Stimulated activated CD8-positive, alpha-beta memory T cell treated with anti-CD3 and anti-CD28 coated beads, Interleukin-7, amount 100 ng/mL, for 24 hours (primary cell): ENCODE measurements around the gene ULK4.

Experiments
- DNase-seq: peaks from one replicate; pipeline ENCODE4 v3.0.0-alpha.2; 2020; ENCODE audit warnings: low read depth

Gene ULK4

GRCh38 chr3:41222012-41222411, 739.9 kb downstream of the ULK4 start:
- DNase-seq: no peak

DNA sequence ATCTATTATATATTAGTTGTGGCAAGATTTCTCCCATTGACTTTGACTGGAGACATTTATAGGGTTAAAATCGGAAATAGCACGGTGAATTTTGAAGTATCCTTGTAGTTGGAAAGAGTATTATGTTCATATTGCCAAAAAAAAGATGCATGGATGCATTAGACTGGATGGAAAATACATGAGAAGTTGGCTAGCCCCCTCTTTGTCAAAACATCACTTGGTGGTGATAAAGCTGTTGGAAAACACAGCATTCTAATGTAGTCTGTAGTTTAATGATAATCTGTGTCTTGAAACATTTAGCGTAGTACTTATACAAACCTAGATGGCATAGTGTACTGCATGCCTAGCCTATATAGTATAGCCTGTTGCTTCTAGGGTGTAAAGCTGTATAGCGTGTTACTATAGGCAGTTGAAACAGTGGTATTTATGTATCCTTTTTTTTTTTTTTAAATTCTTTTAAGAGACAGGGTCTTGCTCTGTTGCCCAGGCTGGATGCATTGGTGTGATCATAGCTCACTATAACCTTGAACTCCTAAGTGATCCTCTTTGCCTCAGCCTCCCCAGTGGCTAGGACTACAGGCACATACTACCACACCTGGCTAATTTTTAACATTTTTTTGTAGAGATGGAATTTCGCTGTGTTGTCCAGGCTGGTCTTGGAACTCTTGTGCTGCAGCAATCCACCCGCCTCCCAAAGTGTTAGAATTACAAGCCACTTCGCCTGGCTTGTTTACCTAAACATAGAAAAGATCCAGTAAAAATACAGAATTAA, 740.8 kb downstream of the ULK4 start:
- DNase-seq: no peak

DNA sequence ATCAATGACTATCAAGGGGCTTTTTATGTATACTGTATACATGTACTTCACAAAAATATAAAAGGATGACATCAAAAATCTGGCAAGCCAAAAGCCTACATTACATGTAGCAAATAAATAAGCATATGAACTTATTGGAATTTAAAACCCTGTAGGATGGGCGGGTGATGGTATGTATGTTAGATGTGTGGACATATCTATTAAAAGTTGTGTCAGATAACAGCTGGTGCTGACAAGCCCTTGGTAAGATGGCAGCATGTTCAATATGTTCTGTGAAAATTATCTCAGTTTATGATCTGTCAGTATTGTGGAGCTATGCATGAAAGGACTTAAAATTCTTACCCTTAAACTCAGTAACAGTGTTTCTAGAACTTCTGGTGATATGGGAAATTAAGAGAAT, 742.5 kb downstream of the ULK4 start:
- DNase-seq: no peak

- DNase-seq: no peak
Measured at GRCh38 chr3:41216993-41217392, 744.9 kb downstream of the ULK4 start.

- no peak for DNase-seq
Measured at GRCh38 chr3:41216422-41216821, 745.5 kb downstream of the ULK4 start.

DNA sequence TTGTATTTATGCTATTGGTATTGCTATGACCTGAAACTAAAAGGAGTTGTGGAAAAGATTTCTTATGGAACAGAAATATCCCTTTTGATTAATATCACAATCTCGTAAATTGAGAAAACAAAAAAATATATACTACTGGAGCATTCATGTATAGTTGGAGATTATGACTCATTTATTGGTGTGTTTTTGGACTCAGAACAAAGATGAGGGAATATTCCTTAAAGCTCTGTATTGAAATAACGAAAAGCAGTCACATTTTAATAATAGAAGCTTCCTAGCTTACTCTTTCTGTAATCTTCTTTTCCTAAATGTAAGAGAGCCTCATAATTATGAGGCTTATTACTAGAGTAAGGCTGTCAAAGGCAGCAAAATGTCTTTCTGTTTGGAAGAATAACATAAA, 748.3 kb downstream of the ULK4 start:
- DNase-seq: no peak

- no peak for DNase-seq
Measured at GRCh38 chr3:41212088-41212487, 749.8 kb downstream of the ULK4 start.

DNA sequence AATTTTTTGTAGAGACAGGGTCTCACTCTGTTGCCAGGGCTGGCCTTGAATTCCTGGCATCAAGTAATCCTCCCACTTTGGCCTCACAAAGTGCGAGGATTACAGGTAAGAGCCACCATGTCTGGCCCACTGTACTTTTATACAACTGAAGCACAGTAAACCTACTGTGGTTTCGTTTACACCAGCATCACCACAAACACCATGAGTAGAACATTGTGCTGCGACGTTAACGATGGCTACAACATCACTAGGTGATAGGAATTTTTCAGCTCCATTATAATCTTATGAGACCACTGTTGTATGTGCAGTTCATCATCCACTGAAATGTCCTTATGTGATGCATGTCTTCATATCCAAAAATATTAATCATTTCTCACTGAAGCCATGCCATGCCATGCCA, 750.9 kb downstream of the ULK4 start:
- no peak for DNase-seq

DNA sequence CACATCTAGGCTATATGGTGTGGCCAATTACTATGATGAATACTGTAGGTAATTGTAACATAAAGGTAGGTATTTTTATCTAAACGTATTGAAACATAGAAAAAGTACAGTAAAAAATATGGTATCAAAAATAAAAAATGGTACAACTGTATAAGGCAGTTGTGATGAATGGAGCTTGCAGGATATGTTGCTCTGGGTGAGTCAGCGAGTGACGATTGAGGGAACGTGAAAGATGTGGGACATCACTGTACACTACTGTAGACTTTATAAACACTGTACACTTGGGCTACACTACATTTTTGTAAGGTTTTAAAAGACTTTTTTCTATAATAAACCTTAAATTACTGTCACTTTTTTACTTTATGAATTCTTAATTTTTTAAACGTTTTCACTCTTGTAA, 752.3 kb downstream of the ULK4 start:
- no peak for DNase-seq

- no peak for DNase-seq
Measured at GRCh38 chr3:41208507-41209220, 753.2 kb downstream of the ULK4 start.

GRCh38 chr3:41207355-41207754, 754.5 kb downstream of the ULK4 start:
- no peak for DNase-seq

GRCh38 chr3:41205591-41205990, 756.3 kb downstream of the ULK4 start:
- no peak for DNase-seq

- DNase-seq: no peak
Measured at GRCh38 chr3:41204369-41204768, 757.5 kb downstream of the ULK4 start.

DNA sequence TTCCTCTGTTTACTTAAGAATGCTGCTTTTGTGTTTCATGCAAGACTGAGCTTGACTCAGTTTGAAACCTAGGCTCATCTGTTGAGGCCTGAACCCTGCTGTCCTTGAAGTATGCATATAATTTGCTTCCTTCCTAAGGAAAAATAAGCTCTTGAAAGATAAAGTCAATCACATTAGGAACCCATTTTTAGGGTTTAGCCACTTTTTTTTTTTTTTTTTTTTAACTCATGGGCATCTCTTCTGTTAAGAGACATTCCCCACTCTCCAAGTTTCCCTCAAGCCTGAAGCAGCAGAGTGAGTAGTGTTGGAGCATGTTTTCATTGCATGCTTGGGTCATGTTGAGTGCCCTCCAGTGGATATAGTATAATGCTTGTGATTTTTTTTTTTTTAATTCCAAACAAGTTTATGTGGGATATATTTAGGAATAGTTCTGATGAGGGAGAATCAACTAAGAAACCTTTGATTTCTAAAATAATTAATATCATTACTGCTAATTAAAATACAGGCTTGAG, 759.0 kb downstream of the ULK4 start:
- no peak for DNase-seq

DNA sequence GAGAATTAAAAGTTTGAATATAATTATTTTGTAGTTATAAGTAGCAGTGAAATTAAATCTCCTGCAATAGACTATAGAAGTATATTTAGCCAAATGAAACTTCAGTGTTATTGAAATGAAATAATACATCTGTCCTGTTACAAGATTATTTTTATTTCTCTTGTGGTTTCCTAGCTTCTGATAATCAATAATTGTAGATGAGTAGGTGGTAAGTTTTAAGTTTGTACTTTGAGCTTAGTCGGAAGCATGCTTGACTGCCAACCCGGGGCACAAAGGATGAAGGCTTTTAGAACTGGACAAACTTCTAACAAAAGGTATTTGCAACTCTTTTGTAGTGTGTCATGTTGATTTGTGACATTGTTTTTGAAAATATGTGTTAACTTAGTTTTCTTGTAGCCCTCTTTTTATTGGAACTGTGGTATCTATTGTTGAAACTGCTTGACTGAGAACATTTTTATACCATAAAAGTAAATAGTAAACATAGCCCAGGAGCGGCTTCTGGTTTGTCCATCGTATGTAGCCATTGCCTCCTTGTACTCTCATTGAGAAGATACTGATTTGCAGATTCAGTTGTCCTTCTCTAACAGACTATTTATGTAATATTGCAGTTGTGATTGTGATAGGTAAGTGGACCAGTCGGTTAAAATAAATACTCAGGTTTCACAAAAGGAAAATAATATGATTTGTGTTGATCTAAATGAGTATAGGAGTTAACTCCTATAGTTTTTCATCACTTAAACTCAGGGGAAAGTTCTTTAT, 759.6 kb downstream of the ULK4 start:
- DNase-seq: no peak

DNA sequence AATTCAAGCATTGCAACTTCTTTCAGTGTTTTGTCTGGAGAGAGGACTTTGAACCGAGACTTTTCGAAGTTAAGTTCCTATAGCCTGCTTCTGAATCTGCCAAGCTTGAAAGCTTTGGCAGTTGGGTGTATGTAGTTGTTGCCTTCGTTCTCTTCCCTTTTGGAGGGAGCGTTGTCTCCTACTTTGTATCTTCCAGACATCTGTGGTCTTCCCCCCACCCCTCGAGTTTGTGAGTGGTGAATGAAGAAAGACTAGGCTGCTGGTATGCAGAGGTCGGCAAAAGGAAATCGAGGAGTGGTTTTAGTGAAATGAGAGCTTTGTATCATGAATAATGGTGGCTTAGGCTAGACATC, 761.3 kb downstream of the ULK4 start:
- no peak for DNase-seq

- DNase-seq: no peak
Measured at GRCh38 chr3:41199866-41200668, 761.8 kb downstream of the ULK4 start.

DNA sequence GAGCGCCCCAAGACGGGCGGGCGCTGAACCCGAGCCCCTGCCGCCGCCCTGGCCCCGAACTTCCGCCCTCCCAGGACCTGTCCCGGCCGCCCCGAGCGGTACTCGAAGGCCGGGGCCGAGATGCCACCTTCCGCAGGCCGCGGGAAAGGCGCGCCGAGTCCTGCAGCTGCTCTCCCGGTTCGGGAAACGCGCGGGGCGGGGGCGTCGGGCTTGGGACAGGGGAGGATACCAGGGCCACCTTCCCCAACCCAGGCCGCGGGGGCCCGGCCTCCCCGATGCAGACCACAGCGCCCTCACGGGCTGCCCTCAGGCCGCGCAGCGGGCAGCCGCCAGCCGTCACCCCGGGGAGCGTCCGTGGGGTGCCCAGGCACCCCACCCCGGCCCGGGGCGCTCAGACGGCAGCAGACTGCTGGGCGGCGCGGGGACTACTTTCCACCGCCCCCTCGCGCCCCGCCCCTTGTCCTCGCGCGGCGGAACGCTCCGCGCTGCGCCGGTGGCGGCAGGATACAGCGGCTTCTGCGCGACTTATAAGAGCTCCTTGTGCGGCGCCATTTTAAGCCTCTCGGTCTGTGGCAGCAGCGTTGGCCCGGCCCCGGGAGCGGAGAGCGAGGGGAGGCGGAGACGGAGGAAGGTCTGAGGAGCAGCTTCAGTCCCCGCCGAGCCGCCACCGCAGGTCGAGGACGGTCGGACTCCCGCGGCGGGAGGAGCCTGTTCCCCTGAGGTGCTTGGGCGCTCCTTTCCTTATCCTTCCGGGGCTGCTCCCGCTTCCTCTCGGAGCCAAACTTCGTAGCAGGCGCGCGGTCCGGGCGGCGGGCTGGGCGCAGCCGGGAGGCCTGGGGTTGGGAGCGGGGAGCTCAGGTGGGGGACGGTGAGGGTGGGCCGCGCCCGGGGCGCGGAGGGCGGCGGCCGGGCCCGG, 762.7 kb downstream of the ULK4 start, which contains the start of gene CTNNB1:
Gene CTNNB1, plus strand, starts transcription at position 556 of the 916 bp plus-strand sequence. CDS start 24,564 bp downstream, outside the sequence.
- DNase-seq: peak; percentile 81

DNA sequence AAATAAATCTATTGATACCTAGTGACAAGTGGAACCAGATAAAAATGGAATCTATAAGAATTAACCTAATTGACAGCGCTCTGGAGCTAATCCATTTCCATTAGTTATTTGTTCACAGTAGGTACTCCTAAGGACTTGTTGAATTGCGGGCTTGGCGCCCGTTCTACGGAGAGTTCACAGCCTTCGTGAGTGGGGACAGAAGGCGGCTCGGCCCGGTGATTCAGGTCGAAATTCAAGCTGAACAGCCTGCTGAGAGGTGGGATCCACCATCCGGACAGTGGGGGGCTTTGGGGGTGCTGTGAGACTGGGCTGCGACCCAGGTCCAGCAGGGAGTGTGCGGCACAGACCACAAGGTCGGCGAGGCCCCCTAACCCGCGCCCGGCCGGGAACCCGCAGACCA, 763.4 kb downstream of the ULK4 start:
- no peak for DNase-seq

- DNase-seq: no peak
Measured at GRCh38 chr3:41198046-41198445, 763.9 kb downstream of the ULK4 start.
